HAP-1 (cell line): ENCODE measurements around the gene SEC11C.
"Not testable (repeated sequence)": the region's sequence is repeated elsewhere in the genome, so short reads cannot be mapped to it uniquely, and the experiment has no call there.

ENCODE experiments used
- DNase-seq, 2 experiments: peaks; one replicate each; pipeline ENCODE4 v3.0.0-alpha.2; 2016 to 2020; ENCODE audit warnings: low spot score in 2 of 2
- H3K27me3 ChIP-seq: fragments of 250-450 bp; sonication (Bioruptor Pico); 2 replicates; pipeline ENCODE4 v1.5.1; 2020; ENCODE audit warnings: low read depth, mild to moderate bottlenecking, moderate library complexity
- H3K36me3 ChIP-seq: fragments of 250-450 bp; sonication (Bioruptor Pico); replicated peaks from 2 replicates; pipeline ENCODE4 v1.5.1; 2020; ENCODE audit warnings: mild to moderate bottlenecking
- H3K4me1 ChIP-seq: fragments of 250-450 bp; sonication (Bioruptor Pico); 2 replicates; pipeline ENCODE4 v1.5.1; 2020; ENCODE audit warnings: mild to moderate bottlenecking
- H3K4me3 ChIP-seq: fragments of 250-450 bp; sonication (Bioruptor Pico); 2 replicates; pipeline ENCODE4 v1.5.1; 2020; ENCODE audit warnings: mild to moderate bottlenecking, moderate library complexity
- H3K9me3 ChIP-seq: fragments of 250-450 bp; sonication (Bioruptor Pico); 2 replicates; pipeline ENCODE4 v1.5.1; 2020; ENCODE audit warnings: mild to moderate bottlenecking, moderate library complexity
- in situ Hi-C: fragments of 300-500 bp; cut with MboI; formaldehyde crosslinking; loops from 3 replicates; pipeline ENCODE4 v1.14.3; 2020; ENCODE audit warnings: low sequenced_read_pairs, inconsistent platforms, mixed read lengths

The SEC11C gene

DNA sequence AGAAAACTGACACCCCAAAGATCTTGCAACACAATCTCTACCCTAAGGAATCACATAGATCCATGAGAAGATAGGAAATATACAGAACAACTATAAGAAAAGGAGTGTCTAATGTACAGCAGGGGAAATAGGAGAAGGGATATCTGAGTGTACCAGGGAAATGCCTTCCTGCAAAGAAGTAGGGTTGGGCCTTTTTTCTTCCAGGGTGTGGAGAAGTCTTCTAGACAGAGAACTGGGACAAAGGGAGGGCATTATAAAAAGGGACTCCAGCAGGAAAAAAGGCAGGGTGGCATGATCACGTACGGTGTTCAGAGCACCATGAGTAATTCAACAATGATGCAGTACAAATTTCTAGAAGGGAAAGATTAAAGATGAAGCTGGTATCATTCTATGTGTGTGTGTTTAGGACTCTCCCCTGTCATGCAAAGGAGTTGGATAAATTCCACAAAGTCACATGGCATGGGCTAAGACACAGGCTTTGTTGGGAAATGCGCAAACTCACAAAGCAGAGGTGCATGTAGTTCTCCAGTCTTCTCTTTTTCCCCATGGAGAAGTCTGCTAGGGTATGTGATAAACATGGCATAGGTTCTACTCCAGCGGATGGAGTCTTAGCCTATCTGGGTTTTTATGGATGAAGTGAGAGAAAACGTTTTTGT lies 6.7 kb upstream of the SEC11C start:
- Histone ChIP-seq H3K36me3 (no peaks in the 10 kb centered on the region), H3K4me3 (no peak overlapping the region), H3K4me1 (no peaks in the 10 kb centered on the region), H3K27me3 (peaks cover 17% of the 10 kb centered on the region), H3K9me3 (no peaks in the 10 kb centered on the region)
- in situ Hi-C loops = no loop called here
- no peak for DNase-seq

DNA sequence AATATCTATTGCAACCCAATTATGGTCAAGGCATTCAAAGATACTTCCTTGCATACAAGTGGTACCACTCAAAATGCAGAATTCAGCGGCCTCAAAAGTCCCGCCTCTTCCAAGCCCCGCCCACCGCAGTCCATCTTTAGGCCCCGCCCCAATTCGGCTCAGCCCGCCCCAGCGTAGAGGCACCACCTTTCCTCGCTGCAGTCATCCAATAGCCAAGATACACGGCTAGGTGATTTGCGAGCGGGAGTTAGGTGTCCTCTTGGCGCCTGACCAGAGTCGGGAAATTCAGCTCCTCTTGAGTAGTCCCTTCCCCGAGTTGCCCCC lies 431 bp upstream of the SEC11C start:
- in situ Hi-C loops = no loop called here
- H3K4me1 ChIP-seq = peaks cover 3% of the 10 kb centered on the region

DNA sequence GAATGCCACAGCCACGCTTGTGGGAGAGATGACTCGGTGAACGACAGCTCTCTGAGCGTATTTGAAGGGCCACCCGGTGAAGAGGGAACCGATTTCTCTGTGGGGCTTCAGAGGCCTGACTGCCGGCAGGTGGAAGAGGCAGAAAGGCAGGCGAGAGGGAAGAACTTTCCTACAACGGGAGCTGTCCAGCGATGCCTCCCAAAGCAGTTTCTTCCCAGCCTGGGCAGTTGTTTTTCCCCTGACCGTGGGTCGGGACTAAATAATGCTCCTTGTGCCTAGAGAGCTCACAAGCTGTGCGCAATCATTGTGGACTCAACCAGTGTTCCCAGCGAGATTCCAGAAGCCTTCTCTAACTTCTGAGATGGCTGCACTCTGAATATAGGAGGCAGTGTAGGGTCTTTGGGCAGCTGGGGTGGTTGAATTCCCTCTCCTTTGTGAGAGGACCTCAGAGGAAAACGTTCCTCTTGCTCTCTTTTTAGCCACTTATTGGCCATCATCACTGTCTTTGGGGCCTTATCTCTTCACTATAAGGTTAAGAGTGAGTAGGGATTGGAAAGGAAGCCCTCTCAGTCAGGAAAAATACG lies 710 bp downstream of the SEC11C start:
- peak; percentile 34 to 38 for DNase-seq
- no peaks in the 10 kb centered on the region for H3K9me3 ChIP-seq
- in situ Hi-C loops = no loop called here
- H3K4me1 ChIP-seq = peaks cover 3% of the 10 kb centered on the region
- H3K36me3 ChIP-seq = no peaks in the 10 kb centered on the region
- peak overlapping the region; percentile 85 for H3K4me3 ChIP-seq
- H3K27me3 ChIP-seq = 0 out of 2 replicates have a peak, but pooled peaks cover 4% of the 10 kb centered on the region

More for the DNA sequence above, 431 bp upstream of the SEC11C start:
- no peaks in the 10 kb centered on the region for H3K36me3 ChIP-seq
- H3K9me3 ChIP-seq = no peaks in the 10 kb centered on the region
- peak; percentile 89 to 93 for DNase-seq
- H3K4me3 ChIP-seq = peak overlapping the region; percentile 85
- H3K27me3 ChIP-seq = 0 out of 2 replicates have a peak, but pooled peaks cover 7% of the 10 kb centered on the region

DNA sequence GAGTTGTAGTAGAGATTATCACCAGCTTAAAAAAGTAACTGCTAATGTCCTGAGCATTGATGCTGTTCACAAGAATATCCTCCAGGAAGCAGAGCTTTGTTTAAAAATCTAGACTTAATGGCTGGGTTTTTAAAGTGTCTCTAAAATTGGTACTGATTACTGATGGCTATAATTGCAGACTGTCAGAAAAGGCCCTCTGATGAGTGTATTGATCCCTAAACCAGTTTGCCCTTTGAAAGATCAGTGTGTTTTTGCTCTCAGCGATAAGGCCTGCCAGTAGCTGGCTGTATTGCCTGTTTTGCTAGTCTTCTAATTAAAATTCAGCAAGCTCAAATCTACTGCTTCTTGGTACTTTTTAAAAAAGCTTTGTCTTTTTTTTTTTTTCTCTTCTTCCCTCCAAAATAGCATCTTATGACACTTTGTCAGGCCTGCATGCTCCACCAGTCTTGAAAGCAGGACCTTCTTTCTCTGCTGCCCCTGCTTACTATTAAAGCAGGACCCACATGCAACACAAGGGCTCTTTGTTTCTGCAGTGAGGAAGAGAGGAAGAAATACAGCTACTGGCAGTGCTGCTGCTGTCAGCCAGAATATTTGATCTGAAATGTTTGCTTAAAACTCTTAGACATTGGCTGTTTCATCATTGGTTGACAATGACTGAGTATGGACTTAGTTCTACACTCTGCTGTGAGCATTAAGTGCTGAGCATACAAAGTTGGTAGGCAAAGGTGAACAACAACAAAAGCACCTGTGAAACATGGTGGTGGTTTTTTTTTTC lies 1.8 kb downstream of the SEC11C start:
- in situ Hi-C loops = no loop called here
- Histone ChIP-seq H3K36me3 (no peaks in the 10 kb centered on the region), H3K27me3 (no peaks in the 10 kb centered on the region), H3K9me3 (no peaks in the 10 kb centered on the region), H3K4me3 (no peak overlapping the region), H3K4me1 (peaks cover 3% of the 10 kb centered on the region)
- DNase-seq = no peak

DNA sequence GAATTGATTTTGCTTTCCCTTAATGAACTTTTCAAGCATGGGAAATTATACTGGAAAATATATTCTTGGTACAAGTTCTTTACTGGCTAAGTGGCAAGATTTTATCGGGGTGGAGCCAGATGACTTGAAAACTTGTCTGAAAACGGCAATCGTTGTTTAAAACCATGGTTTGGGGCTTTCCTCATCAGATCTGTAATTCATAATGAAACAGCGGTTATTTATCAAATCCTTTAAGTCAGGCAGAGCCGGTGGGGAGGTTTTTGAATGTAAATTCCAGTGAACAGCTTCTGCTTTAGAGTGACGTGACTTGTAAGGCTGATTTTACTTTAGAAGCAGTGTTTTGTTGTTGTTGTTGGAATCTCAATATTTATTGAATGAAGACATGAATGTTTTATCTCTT lies 2.6 kb downstream of the SEC11C start:
- H3K9me3 ChIP-seq = no peaks in the 10 kb centered on the region
- peaks cover 3% of the 10 kb centered on the region for H3K4me1 ChIP-seq
- no peak for DNase-seq
- no peaks in the 10 kb centered on the region for H3K36me3 ChIP-seq
- H3K4me3 ChIP-seq = no peak overlapping the region
- in situ Hi-C loops = no loop called here
- no peaks in the 10 kb centered on the region for H3K27me3 ChIP-seq

DNA sequence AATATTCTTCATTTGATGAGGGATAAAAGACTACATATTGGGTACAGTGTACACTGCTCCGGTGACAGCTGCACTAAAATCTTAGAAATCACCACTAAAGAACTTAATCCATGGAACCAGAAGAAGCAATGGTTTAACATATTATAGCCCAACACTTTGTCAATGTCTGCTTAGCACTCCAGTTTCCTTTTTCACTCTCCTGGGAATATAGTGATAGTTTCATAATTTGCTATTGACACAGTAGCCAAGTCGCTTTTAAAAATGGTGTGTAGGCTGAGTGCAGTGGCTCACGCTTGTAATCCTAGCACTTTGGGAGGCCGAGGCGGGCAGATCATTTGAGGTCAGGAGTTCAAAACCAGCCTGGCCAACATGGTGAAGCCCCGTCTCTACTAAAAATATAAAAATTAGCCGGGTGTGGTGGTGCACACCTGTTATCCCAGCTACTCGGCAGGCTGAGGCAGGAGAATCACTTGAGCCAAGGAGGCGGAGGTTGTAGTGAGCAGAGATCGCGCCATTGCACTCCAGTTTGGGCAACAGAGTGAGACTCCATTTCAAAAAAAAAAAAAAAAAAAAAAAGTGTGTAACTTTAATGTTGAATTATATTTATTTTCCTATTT lies 3.2 kb downstream of the SEC11C start:
- H3K4me1 ChIP-seq, DNase-seq, H3K36me3 ChIP-seq, H3K9me3 ChIP-seq, H3K27me3 ChIP-seq, in situ Hi-C loops, H3K4me3 ChIP-seq: not testable (repeated sequence)

DNA sequence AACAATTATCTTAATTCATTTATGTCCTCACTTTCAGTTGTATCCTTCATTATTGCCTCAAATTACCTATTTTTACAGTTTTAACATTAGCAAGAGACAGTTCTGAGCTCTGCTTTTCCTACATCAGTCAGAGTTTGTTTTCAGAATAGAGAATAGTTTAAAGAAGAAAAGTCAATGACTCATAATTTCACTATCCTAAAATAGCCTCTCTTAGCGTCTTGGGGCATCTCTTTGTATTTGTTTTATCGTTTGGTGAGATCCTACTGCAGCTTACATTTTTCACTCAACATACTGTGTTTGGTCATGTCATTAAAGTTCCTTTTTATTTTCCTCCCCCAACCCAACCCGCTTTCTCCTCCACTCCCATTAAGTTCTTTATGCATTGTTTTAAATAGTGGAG lies 3.8 kb downstream of the SEC11C start:
- no peaks in the 10 kb centered on the region for H3K9me3 ChIP-seq
- no peak overlapping the region for H3K4me3 ChIP-seq
- in situ Hi-C loops = no loop called here
- peaks cover 3% of the 10 kb centered on the region for H3K4me1 ChIP-seq
- no peaks in the 10 kb centered on the region for H3K27me3 ChIP-seq
- no peaks in the 10 kb centered on the region for H3K36me3 ChIP-seq
- no peak for DNase-seq

DNA sequence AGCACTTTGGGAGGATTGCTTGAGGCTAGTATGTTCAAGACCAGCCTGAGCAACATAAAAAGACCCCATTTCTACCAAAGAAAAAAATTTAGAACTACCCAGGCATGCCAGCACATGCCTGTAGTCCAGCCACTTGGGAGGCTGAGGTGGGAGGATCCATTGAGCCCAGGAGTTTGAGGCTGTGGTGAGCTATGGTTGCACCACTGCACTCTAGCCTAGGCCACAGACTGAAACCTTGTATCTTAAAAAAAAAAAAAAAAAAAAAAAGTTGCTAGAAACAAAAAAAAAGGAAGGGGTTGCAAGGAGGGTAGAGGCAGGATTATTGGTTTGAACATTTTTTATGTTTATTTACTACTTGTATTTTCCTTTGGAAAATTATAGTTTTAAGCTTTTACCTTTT lies 4.8 kb downstream of the SEC11C start:
- H3K36me3 ChIP-seq = no peaks in the 10 kb centered on the region
- peaks cover 3% of the 10 kb centered on the region; the same call in 1 of the 2 replicates for H3K4me1 ChIP-seq
- in situ Hi-C loops = no loop called here
- H3K27me3 ChIP-seq = no peaks in the 10 kb centered on the region
- DNase-seq = no peak
- no peak overlapping the region for H3K4me3 ChIP-seq
- no peaks in the 10 kb centered on the region for H3K9me3 ChIP-seq

DNA sequence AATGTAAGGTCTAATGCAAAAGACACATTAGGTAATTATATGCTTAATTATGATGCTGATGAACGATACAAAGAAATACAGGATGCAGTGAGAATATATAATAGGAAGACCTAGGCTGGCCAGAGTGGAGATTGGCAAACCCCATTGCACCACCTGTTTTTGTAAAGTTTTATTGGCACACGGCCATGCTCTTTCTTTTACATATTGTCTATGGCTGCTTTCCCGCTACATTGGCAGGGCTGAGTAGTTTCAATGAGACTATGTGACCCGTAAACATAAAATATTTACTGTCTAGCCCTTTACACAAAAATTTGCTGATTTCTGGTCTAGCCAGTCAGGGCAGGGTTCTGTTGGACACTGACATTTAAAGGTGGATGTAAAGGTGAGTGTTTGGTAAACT lies 5.4 kb downstream of the SEC11C start:
- peak in 1 of 2 experiments; percentile 24 for DNase-seq
- Histone ChIP-seq H3K27me3 (no peaks in the 10 kb centered on the region), H3K4me1 (peaks cover 3% of the 10 kb centered on the region; the same call in 1 of the 2 replicates), H3K4me3 (no peak overlapping the region), H3K9me3 (no peaks in the 10 kb centered on the region), H3K36me3 (no peaks in the 10 kb centered on the region)
- in situ Hi-C loops = no loop called here

DNA sequence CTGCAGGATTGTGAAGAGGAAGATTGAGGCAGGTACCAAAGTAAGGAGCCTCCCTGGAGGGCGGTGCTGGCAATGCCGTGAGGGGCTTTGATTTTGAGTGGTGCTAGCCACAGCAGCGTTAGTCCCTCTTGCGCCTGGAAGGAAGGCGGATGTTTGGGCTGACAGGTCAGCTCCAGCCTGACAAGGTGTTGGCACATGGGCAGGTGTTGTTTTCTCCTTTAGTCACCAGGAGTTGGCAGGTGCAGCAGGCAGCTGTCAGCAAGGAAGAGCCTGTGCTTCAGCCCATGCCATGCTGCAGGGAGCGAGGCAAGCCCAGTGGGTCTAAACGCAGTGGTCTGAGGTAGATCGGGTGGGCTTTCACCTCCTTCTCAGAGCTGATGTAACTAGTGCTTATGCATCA lies 8.5 kb downstream of the SEC11C start:
- in situ Hi-C loops = no loop called here
- H3K27me3 ChIP-seq = no peaks in the 10 kb centered on the region
- no peak overlapping the region for H3K4me3 ChIP-seq
- DNase-seq = no peak
- peaks cover 3% of the 10 kb centered on the region for H3K36me3 ChIP-seq
- no peaks in the 10 kb centered on the region for H3K9me3 ChIP-seq
- no peaks in the 10 kb centered on the region for H3K4me1 ChIP-seq

DNA sequence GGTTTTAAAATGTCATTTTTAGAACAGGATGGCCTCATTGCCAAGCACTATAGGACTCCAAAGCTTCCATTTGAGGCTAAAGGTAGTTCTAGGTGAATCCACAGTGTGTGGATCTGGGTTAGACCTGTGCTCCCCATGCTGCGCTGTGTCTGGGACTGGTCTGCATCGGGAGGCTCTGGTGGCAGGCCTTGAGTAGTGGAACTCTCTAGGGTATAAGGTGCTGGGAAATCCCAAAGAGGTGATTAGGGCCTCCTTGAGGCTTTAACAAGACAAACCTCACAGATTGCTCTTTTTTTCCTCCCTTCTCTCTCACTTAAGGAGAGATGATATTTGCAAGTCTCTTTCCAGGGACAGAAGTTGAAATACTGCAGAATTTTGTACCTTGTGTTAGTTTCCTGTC lies 9.3 kb downstream of the SEC11C start:
- Histone ChIP-seq H3K9me3 (no peaks in the 10 kb centered on the region), H3K36me3 (peaks cover 3% of the 10 kb centered on the region), H3K27me3 (no peaks in the 10 kb centered on the region), H3K4me1 (no peaks in the 10 kb centered on the region), H3K4me3 (no peak overlapping the region)
- no peak for DNase-seq
- in situ Hi-C loops = no loop called here

DNA sequence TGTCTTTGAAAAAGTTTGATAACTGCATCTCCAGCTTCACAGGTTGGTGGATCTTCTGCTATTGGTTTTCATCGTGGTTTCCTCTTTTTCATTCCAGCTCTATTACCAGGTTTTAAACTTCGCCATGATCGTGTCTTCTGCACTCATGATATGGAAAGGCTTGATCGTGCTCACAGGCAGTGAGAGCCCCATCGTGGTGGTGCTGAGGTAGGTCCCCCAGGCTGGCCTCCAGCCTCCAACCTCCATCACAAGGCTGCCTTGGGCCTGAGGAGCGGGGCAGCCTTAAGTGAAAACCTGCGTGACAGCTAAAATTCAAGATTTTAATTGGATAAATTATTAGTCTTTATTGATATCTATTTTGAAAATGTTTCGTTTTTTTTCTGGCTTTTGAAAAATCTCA lies 9.7 kb downstream of the SEC11C start:
- no peaks in the 10 kb centered on the region for H3K4me1 ChIP-seq
- no peak overlapping the region for H3K4me3 ChIP-seq
- in situ Hi-C loops = no loop called here
- H3K27me3 ChIP-seq = no peaks in the 10 kb centered on the region
- H3K36me3 ChIP-seq = peaks cover 3% of the 10 kb centered on the region
- no peak for DNase-seq
- H3K9me3 ChIP-seq = no peaks in the 10 kb centered on the region

DNA sequence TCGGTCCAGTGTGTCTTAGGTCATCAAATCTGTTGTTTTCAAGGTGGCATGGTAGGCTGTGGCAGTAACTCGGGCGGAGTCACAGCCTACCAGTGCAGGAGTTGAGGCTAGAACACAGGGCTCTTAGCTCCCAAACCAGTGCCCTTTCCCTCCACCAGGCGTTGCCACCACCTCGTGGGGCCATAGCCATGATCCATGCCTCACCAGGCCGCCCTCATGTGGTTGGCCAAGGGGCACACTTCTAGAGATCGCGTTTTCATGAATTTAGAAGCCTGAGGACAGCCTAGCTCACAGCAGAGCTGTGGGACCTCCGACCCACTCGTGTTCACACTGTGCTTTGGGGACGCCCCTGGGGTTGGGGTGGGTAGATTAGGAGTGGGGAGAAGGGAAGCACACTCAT lies 10.6 kb downstream of the SEC11C start:
- no peaks in the 10 kb centered on the region for H3K9me3 ChIP-seq
- no peak for DNase-seq
- H3K4me1 ChIP-seq = no peaks in the 10 kb centered on the region
- no peaks in the 10 kb centered on the region for H3K27me3 ChIP-seq
- in situ Hi-C loops = no loop called here
- H3K4me3 ChIP-seq = no peak overlapping the region
- H3K36me3 ChIP-seq = peaks cover 3% of the 10 kb centered on the region

DNA sequence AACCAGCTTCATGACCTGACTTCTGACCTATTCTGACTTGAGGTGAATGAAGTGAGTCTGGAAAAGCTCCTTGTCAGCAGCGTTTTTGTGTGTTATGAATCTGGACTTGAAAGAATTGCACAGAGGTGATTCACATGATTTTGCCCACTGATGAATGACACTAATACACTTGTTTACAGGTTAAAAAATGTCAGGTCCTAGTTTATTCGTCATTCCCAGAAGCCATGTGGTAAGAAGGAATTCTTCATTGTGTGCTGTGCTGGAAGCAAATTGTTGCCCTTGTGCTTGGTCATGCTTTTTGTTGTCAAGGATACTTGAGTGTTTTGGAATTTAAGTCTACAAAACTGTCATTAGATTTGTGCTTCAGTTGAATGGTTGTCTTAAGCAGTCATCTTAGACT lies 15.5 kb downstream of the SEC11C start:
- Histone ChIP-seq H3K4me3 (no peak overlapping the region), H3K36me3 (peaks cover 3% of the 10 kb centered on the region), H3K4me1 (no peaks in the 10 kb centered on the region), H3K27me3 (no peaks in the 10 kb centered on the region), H3K9me3 (no peaks in the 10 kb centered on the region)
- DNase-seq = no peak
- in situ Hi-C loops = no loop called here
